GM12878 (cell line): ENCODE measurements around the gene FGFRL1. TPM values are rescaled to one million over a fixed set of nuclear protein-coding genes. Genes with fewer than 3 reads are reported as not detected.

Source experiments
- ATAC-seq: fragments of 200-7000 bp; cut with Tn5 transposase; 3 replicates; pipeline ENCODE4 v1.9.1; 2020; ENCODE audit warnings: mild to moderate bottlenecking, moderate library complexity
- BruUV-seq: library from RNA; stranded (reverse); fragments of 400-500 nt; replicated peaks from 2 replicates; lab custom pipeline; 2021; lab: Mats Ljungman, UMichigan
- CTCF ChIA-PET: fragments of 300-600 bp; sonication (Branson Sonifier 250); formaldehyde crosslinking; extraction: SDS; loops from one replicate; lab custom pipeline; 2021; ENCODE audit warnings: inconsistent platforms; lab: Yijun Ruan, JAX
- POLR2A ChIA-PET: fragments of 350-600 bp; formaldehyde crosslinking; extraction: SDS; loops from one replicate; lab custom pipeline; 2021; ENCODE audit warnings: inconsistent platforms; lab: Charles Lee
- RAD21 ChIA-PET: fragments of 300-600 bp; sonication (Branson Sonifier 250); formaldehyde crosslinking; loops from one replicate; lab custom pipeline; 2023; ENCODE audit warnings: antibody characterized with exemption; ENCODE audit not compliant: unreplicated experiment; lab: Charles Lee
- SMC1A ChIA-PET: fragments of 300-600 bp; sonication (Branson Sonifier 250); formaldehyde crosslinking; loops from one replicate; lab custom pipeline; 2023; ENCODE audit not compliant: unreplicated experiment, uncharacterized antibody; lab: Charles Lee
- DNase-seq: peaks from one replicate; pipeline ENCODE4 v3.0.0-alpha.2; 2011; ENCODE audit warnings: low read depth, low spot score
- FAIRE-seq: peaks from 3 replicates; lab custom pipeline; 2011; peaks lifted over from hg19 to GRCh38; lab: Jason Lieb, UNC
- H2AFZ ChIP-seq: 2 replicates; pipeline ENCODE4 v1.6.0; 2011; ENCODE audit warnings: low read depth, low read length, control low read depth; ENCODE audit not compliant: control insufficient read depth
- H3K27ac ChIP-seq: 2 replicates; pipeline ENCODE4 v1.5.1; 2011; ENCODE audit warnings: control low read depth; ENCODE audit not compliant: control insufficient read depth, insufficient read depth
- H3K27me3 ChIP-seq, 2 experiments: replicated peaks in 1 of 2; 2 replicates each; pipeline versions ENCODE4 v1.6.0 to v1.6.1; 2011; ENCODE audit warnings: low read length in 1 of 2; ENCODE audit not compliant: control insufficient read depth in 2 of 2, insufficient read depth in 2 of 2
- H3K36me3 ChIP-seq, 2 experiments: 2 replicates each; pipeline ENCODE4 v1.5.1; 2011; ENCODE audit warnings: low read length in 1 of 2; ENCODE audit not compliant: control insufficient read depth in 2 of 2, insufficient read depth in 2 of 2
- H3K4me1 ChIP-seq: 2 replicates; pipeline ENCODE4 v1.6.1; 2011; ENCODE audit warnings: mild to moderate bottlenecking, low read length, moderate library complexity, mixed read lengths; ENCODE audit not compliant: control insufficient read depth, insufficient read depth
- H3K4me2 ChIP-seq: 2 replicates; pipeline ENCODE4 v1.6.0; 2011; ENCODE audit warnings: control low read depth; ENCODE audit not compliant: control insufficient read depth, insufficient read depth
- H3K4me3 ChIP-seq: fragments of 200-600 bp; sonication (generic); 2 replicates; pipeline ENCODE4 v1.5.1; 2016
- H3K79me2 ChIP-seq: 2 replicates; pipeline ENCODE4 v1.6.0; 2011; ENCODE audit warnings: low read length; ENCODE audit not compliant: control insufficient read depth, insufficient read depth
- H3K9ac ChIP-seq: 2 replicates; pipeline ENCODE4 v1.8.0; 2011; ENCODE audit warnings: low read length, control low read depth, mixed read lengths; ENCODE audit not compliant: control insufficient read depth, insufficient read depth
- H3K9me3 ChIP-seq: replicated peaks from 3 replicates; pipeline ENCODE4 v1.5.1; 2011; ENCODE audit warnings: mild to moderate bottlenecking, low read length; ENCODE audit not compliant: control insufficient read depth, insufficient read depth
- H4K20me1 ChIP-seq: 2 replicates; pipeline ENCODE4 v1.6.0; 2011; ENCODE audit not compliant: control insufficient read depth, insufficient read depth
- BRCA1 ChIP-seq: IDR thresholded peaks from 2 replicates; pipeline ENCODE4 v1.6.1; 2011; ENCODE audit warnings: low read depth, low read length, improper control_type of control experiment
- GATAD2B ChIP-seq: fragments of 450-650 bp; conservative IDR thresholded peaks from 2 replicates; pipeline ENCODE4 v1.6.1; 2017; ENCODE audit warnings: low read depth, mild to moderate bottlenecking, moderate library complexity
- NFYB ChIP-seq: IDR thresholded peaks from 2 replicates; pipeline ENCODE4 v1.6.1; 2011; ENCODE audit warnings: low read depth, mild to moderate bottlenecking, low read length, improper control_type of control experiment, moderate library complexity; ENCODE audit not compliant: insufficient read depth
- PKNOX1 ChIP-seq: fragments of 450-650 bp; IDR thresholded peaks from 2 replicates; pipeline ENCODE4 v1.6.1; 2016; ENCODE audit warnings: mild to moderate bottlenecking
- PML ChIP-seq: IDR thresholded peaks from 2 replicates; pipeline ENCODE4 v1.6.1; 2012; ENCODE audit warnings: low read length, inconsistent platforms
- POLR2A ChIP-seq: IDR thresholded peaks from 2 replicates; pipeline ENCODE4 v1.6.1; 2011; ENCODE audit warnings: low read depth, mild to moderate bottlenecking, low read length
- RAD51 ChIP-seq: fragments of 450-650 bp; IDR thresholded peaks from 2 replicates; pipeline ENCODE4 v1.6.1; 2016; ENCODE audit warnings: moderate library complexity, mild to moderate bottlenecking, inconsistent platforms
- SMAD5 ChIP-seq: IDR thresholded peaks from 2 replicates; pipeline ENCODE4 v1.6.1; 2016; ENCODE audit warnings: antibody characterized with exemption, low read depth
- ZBED1 ChIP-seq: IDR thresholded peaks from 2 replicates; pipeline ENCODE4 v1.6.1; 2016; ENCODE audit warnings: borderline replicate concordance
- ZNF24 ChIP-seq: fragments of 450-650 bp; IDR thresholded peaks from 2 replicates; pipeline ENCODE4 v1.6.1; 2017; ENCODE audit warnings: antibody characterized with exemption, mild to moderate bottlenecking
- ZNF687 ChIP-seq: fragments of 450-650 bp; IDR thresholded peaks from 2 replicates; pipeline ENCODE4 v1.6.1; 2017; ENCODE audit warnings: mild to moderate bottlenecking, moderate library complexity
- WGBS: methylation state at CpG from one replicate; pipeline ENCODE4 v1.1.6; 2016; ENCODE audit warnings: low lambda C conversion rate; ENCODE audit not compliant: insufficient replicate concordance, insufficient coverage; ENCODE audit errors: missing lambda C conversion rate; 5-methylcytosine and 5-hydroxymethylcytosine counted together
- in situ Hi-C: fragments of 300-500 bp; cut with MboI; formaldehyde crosslinking; loops from 9 replicates; pipeline ENCODE4 v1.14.3; 2018; ENCODE audit warnings: mixed read lengths
- intact Hi-C: fragments of 100-400 bp; cut with micrococcal nuclease; formaldehyde crosslinking; loops from one replicate; pipeline ENCODE4 v1.14.2; 2022; ENCODE audit not compliant: unreplicated experiment
- polyA plus RNA-seq, 11 experiments: library from polyadenylated mRNA; depleted of rRNA in 4 of 11; unstranded in 6 of 11; stranded (reverse) in 5 of 11; fragments of >200 nt; fragmentation: Nextera tagmentation in 4 of 11; fragmentation: Illumina TruSeq in 1 of 11; extraction: Ambion mirVana in 4 of 11; extraction: Trizol in 1 of 11; gene quantifications; 1 replicate in 1 of 11; 2 replicates in 10 of 11; pipeline versions ENCODE4 v1.2.1 to v1.2.3, GENCODE V29; 2011 to 2016; ENCODE audit warnings: inconsistent platforms in 2 of 11, missing spikeins in 2 of 11, low read depth in 1 of 11
- total RNA-seq, 4 experiments: library from RNA; depleted of rRNA in 3 of 4; stranded (reverse); fragments of >200 nt in 3 of 4; fragmentation: Illumina TruSeq in 1 of 4; extraction: Trizol in 1 of 4; gene quantifications; 2 replicates each; pipeline versions ENCODE4 v1.2.1 to v1.2.3, GENCODE V29; 2013 to 2021

Gene FGFRL1
- total and polyA plus RNA-seq, 10 of the 15 experiments (the other 5 are each of a cell fraction or from before 2014, with no cell fraction given) = 0.02 to 1.5 (median 0.29) TPM; not detected in 2

- ChIA-PET POLR2A (no interaction called here), CTCF (no interaction called here), SMC1A (no interaction called here), RAD21 (interaction anchor here (0.5 kb wide), 1 partner anchor 617 kb away, joined by 3 read pairs; no protein-coding TSS in a partner anchor)
- DNase-seq = no peak
- H3K4me1 ChIP-seq = no peaks in the 10 kb centered on the region
- H3K9me3 ChIP-seq = peaks cover 1% of the 10 kb centered on the region; the same call in 1 of the 3 replicates
- WGBS = 53% methylated on average over 13 of the region's 14 CpGs
- H3K36me3 ChIP-seq = no peaks in the 10 kb centered on the region
- no peak for FAIRE-seq
- in situ Hi-C loops = no loop called here
- no peak overlapping the region for H3K4me2 ChIP-seq
- H3K4me3 ChIP-seq = no peak overlapping the region
- BruUV-seq = no TSS peak
- H4K20me1 ChIP-seq = no peaks in the 10 kb centered on the region
- no peak for ATAC-seq
- H2AFZ ChIP-seq = no peak overlapping the region
- intact Hi-C loops = no loop called here
- H3K79me2 ChIP-seq = no peaks in the 10 kb centered on the region
- TF ChIP-seq POLR2A = no peak
- TF ChIP-seq PKNOX1 = no peak
- TF ChIP-seq SMAD5 = no peak
- TF ChIP-seq, all 136 proteins: peak for 0
- Histone ChIP-seq H3K27ac (no peak overlapping the region), H3K9ac (no peak overlapping the region), H3K27me3 (no peaks in the 10 kb centered on the region)
Observed at GRCh38 chr4:1045193-1045594, 33.8 kb downstream of the FGFRL1 start.

GRCh38 chr4:1045595-1046201, 34.3 kb downstream of the FGFRL1 start:
- no peak for ATAC-seq
- intact Hi-C loops (no loop called here), in situ Hi-C loops (no loop called here)
- no peaks in the 10 kb centered on the region for H3K4me1 ChIP-seq
- SMC1A ChIA-PET = no interaction called here
- no peaks in the 10 kb centered on the region for H4K20me1 ChIP-seq
- RAD21 ChIA-PET = interaction anchor here (0.5 kb wide), 1 partner anchor 616 kb away, joined by 3 read pairs; no protein-coding TSS in a partner anchor
- WGBS = over 99% methylated on average over 13 of the region's 36 CpGs
- peaks cover 1% of the 10 kb centered on the region; the same call in 1 of the 3 replicates for H3K9me3 ChIP-seq
- DNase-seq = no peak
- H3K9ac ChIP-seq = no peak overlapping the region
- no peak for FAIRE-seq
- POLR2A ChIA-PET = no interaction called here
- no peak overlapping the region for H3K4me2 ChIP-seq
- no peak overlapping the region for H2AFZ ChIP-seq
- no peaks in the 10 kb centered on the region for H3K27me3 ChIP-seq
- H3K4me3 ChIP-seq = no peak overlapping the region
- BruUV-seq = no TSS peak
- no peaks in the 10 kb centered on the region for H3K79me2 ChIP-seq
- H3K36me3 ChIP-seq = no peaks in the 10 kb centered on the region
- H3K27ac ChIP-seq = no peak overlapping the region
- CTCF ChIA-PET = no interaction called here
- TF ChIP-seq GATAD2B (no peak), PML (no peak), ZNF687 (no peak), ZNF24 (no peak), NFYB (no peak), ZBED1 (no peak), RAD51 (no peak), BRCA1 (no peak)
